Lower lobe of right lung (tissue), 2 donors: Measurements from ENCODE around the gene SMTNL2. TPM values are rescaled to one million over a fixed set of nuclear protein-coding genes. Genes with fewer than 3 reads are reported as not detected.

ENCODE experiments used
- ATAC-seq, 2 donors: fragments of 200-7000 bp; cut with Tn5 transposase; one replicate each; pipeline ENCODE4 v1.9.1; 2020 to 2022; ENCODE audit warnings: mild to moderate bottlenecking in 2 of 2, moderate library complexity in 2 of 2
- DNase-seq: peaks from one replicate; pipeline ENCODE4 v3.0.0-alpha.2; 2020
- H3K27ac ChIP-seq: fragments of 200-600 bp; one replicate; pipeline ENCODE4 v1.8.0; 2022
- H3K27me3 ChIP-seq: fragments of 200-600 bp; one replicate; pipeline ENCODE4 v1.8.0; 2022; ENCODE audit warnings: low read depth
- H3K36me3 ChIP-seq: fragments of 200-600 bp; one replicate; pipeline ENCODE4 v1.8.0; 2022; ENCODE audit warnings: mild to moderate bottlenecking
- H3K4me1 ChIP-seq: fragments of 200-600 bp; one replicate; pipeline ENCODE4 v1.8.0; 2022
- H3K4me3 ChIP-seq: fragments of 200-600 bp; one replicate; pipeline ENCODE4 v1.8.0; 2022; ENCODE audit warnings: mild to moderate bottlenecking
- H3K9me3 ChIP-seq: fragments of 200-600 bp; one replicate; pipeline ENCODE4 v1.8.0; 2022
- intact Hi-C: fragments of 100-400 bp; cut with DNase I; formaldehyde crosslinking; loops from one replicate; pipeline ENCODE4 v1.11.0; 2022
- total RNA-seq: library from RNA; stranded (reverse); fragmentation: NEBNext Ultra II Directional; extraction: Animal tissue kit (Norgen Biotek cat#: 25700); gene quantifications from one replicate; pipeline ENCODE4 v1.2.1, GENCODE V29; 2021
- TF ChIP-seq, protein P1 (sequence below): fragments of 200-600 bp; IDR thresholded peaks from one replicate; pipeline ENCODE4 v1.8.0; 2022; ENCODE audit warnings: antibody characterized with exemption, mild to moderate bottlenecking
- donor health status: DM: no; HTN: yes; CAD: no; lungs with severe emphysema.

Gene SMTNL2
- total RNA-seq, 1 donor from 2014 or later = 6.4 TPM

GRCh38 chr17:4560837-4561256 lies 23.5 kb upstream of the SMTNL2 start:
- Histone ChIP-seq H3K36me3 (no peaks in the 10 kb centered on the region), H3K9me3 (no peaks in the 10 kb centered on the region), H3K27ac (no peak overlapping the region), H3K27me3 (no peaks in the 10 kb centered on the region), H3K4me3 (no peak overlapping the region), H3K4me1 (peaks cover 24% of the 10 kb centered on the region)
- intact Hi-C loops = loop anchor here (10.0 kb wide), 1 partner anchor 64 kb away; no protein-coding TSS in a partner anchor
- TF ChIP-seq, protein P1, sequence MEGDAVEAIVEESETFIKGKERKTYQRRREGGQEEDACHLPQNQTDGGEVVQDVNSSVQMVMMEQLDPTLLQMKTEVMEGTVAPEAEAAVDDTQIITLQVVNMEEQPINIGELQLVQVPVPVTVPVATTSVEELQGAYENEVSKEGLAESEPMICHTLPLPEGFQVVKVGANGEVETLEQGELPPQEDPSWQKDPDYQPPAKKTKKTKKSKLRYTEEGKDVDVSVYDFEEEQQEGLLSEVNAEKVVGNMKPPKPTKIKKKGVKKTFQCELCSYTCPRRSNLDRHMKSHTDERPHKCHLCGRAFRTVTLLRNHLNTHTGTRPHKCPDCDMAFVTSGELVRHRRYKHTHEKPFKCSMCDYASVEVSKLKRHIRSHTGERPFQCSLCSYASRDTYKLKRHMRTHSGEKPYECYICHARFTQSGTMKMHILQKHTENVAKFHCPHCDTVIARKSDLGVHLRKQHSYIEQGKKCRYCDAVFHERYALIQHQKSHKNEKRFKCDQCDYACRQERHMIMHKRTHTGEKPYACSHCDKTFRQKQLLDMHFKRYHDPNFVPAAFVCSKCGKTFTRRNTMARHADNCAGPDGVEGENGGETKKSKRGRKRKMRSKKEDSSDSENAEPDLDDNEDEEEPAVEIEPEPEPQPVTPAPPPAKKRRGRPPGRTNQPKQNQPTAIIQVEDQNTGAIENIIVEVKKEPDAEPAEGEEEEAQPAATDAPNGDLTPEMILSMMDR = no peak
- ATAC-seq (peak in 1 of 2 donors; percentile 2), DNase-seq (peak; percentile 41)

- Histone ChIP-seq H3K27me3 (no peaks in the 10 kb centered on the region), H3K4me3 (no peak overlapping the region), H3K27ac (peak overlapping the region; percentile 39), H3K9me3 (no peaks in the 10 kb centered on the region), H3K36me3 (no peaks in the 10 kb centered on the region), H3K4me1 (peaks cover 23% of the 10 kb centered on the region)
- DNase-seq (no peak), ATAC-seq (no peak)
- intact Hi-C loops = loop anchor here (10.0 kb wide), 1 partner anchor 63 kb away; no protein-coding TSS in a partner anchor
- TF ChIP-seq, protein P1 = no peak
Measured at GRCh38 chr17:4562015-4562969, 22.0 kb upstream of the SMTNL2 start.

- TF ChIP-seq, protein P1 = peak; percentile 78
- H3K27ac ChIP-seq = no peak overlapping the region
- ATAC-seq (peak; percentile 91 to 92), DNase-seq (peak; percentile 73)
- intact Hi-C loops = loop anchor here (10.0 kb wide), 1 partner anchor 59 kb away; no protein-coding TSS in a partner anchor
- no peaks in the 10 kb centered on the region for H3K36me3 ChIP-seq
- H3K4me3 ChIP-seq = no peak overlapping the region
- no peaks in the 10 kb centered on the region for H3K9me3 ChIP-seq
- H3K4me1 ChIP-seq = peaks cover 22% of the 10 kb centered on the region
- no peaks in the 10 kb centered on the region for H3K27me3 ChIP-seq
Measured at GRCh38 chr17:4565209-4566141, 18.9 kb upstream of the SMTNL2 start.

- H3K27me3 ChIP-seq = peaks cover 5% of the 10 kb centered on the region
- no peak overlapping the region for H3K27ac ChIP-seq
- TF ChIP-seq, protein P1 = peak; percentile 71
- peaks cover 17% of the 10 kb centered on the region for H3K4me1 ChIP-seq
- ATAC-seq (peak; percentile 88 to 95), DNase-seq (peak; percentile 39)
- no peaks in the 10 kb centered on the region for H3K9me3 ChIP-seq
- intact Hi-C loops = loop anchor here (10.0 kb wide), 1 partner anchor 58 kb away; no protein-coding TSS in a partner anchor
- no peak overlapping the region for H3K4me3 ChIP-seq
- no peaks in the 10 kb centered on the region for H3K36me3 ChIP-seq
Measured at GRCh38 chr17:4566785-4567184, 17.5 kb upstream of the SMTNL2 start.

GRCh38 chr17:4569591-4569990 lies 14.7 kb upstream of the SMTNL2 start:
- no peak for DNase-seq
- Histone ChIP-seq H3K4me1 (peaks cover 14% of the 10 kb centered on the region), H3K36me3 (no peaks in the 10 kb centered on the region), H3K9me3 (no peaks in the 10 kb centered on the region), H3K27me3 (peaks cover 5% of the 10 kb centered on the region), H3K27ac (no peak overlapping the region), H3K4me3 (no peak overlapping the region)
- intact Hi-C loops = loop anchor here (10.0 kb wide), 1 partner anchor 55 kb away; no protein-coding TSS in a partner anchor
- no peak for ATAC-seq
- TF ChIP-seq, protein P1 = no peak
